HCT116 (cell line): Measurements from ENCODE around the gene MTA3. TPM values are rescaled to one million over a fixed set of nuclear protein-coding genes. Genes with fewer than 3 reads are reported as not detected.

ENCODE experiments used
- ATAC-seq: fragments of 200-7000 bp; cut with Tn5 transposase; 2 replicates; pipeline ENCODE4 v1.9.1; 2020; ENCODE audit warnings: mild to moderate bottlenecking, moderate library complexity
- BruUV-seq: library from RNA; stranded (reverse); fragments of 400-500 nt; replicated peaks from 2 replicates; lab custom pipeline; 2021; lab: Mats Ljungman, UMichigan
- CTCF ChIA-PET: fragments of 300-600 bp; sonication (Branson Sonifier 250); formaldehyde crosslinking; loops from one replicate; lab custom pipeline; 2021; ENCODE audit warnings: antibody characterized with exemption; lab: Charles Lee
- POLR2A ChIA-PET: fragments of 300-600, 350-600 bp; sonication (Branson Sonifier 250); formaldehyde crosslinking; loops from one replicate; lab custom pipeline; 2021; ENCODE audit warnings: antibody characterized with exemption; lab: Charles Lee
- RAD21 ChIA-PET, 2 experiments: fragments of 300-600 bp; sonication (Branson Sonifier 250); formaldehyde crosslinking; loops; one replicate each; lab custom pipeline; 2023; ENCODE audit warnings: low total read pairs in 2 of 2; ENCODE audit not compliant: uncharacterized antibody in 2 of 2, unreplicated experiment in 2 of 2, low non-redundant PET in 1 of 2; lab: Charles Lee
- DNase-seq: peaks from one replicate; pipeline ENCODE4 v3.0.0-alpha.2; 2010; ENCODE audit warnings: low read depth, low spot score
- H2AFZ ChIP-seq: fragments of 200-600 bp; shearing (Covaris generic), sonication (generic); 2 replicates; pipeline ENCODE4 v1.6.1; 2017; ENCODE audit warnings: low read depth, mixed run types, mixed read lengths, antibody characterized with exemption, low read length; ENCODE audit not compliant: poor library complexity, severe bottlenecking
- H3K27ac ChIP-seq: 2 replicates; pipeline ENCODE4 v1.5.1; 2012; ENCODE audit warnings: low read depth, low read length
- H3K27me3 ChIP-seq: fragments of 200-600 bp; sonication (generic); 2 replicates; pipeline ENCODE4 v1.6.1; 2016; ENCODE audit warnings: mixed run types, low read length, mixed read lengths; ENCODE audit not compliant: insufficient read depth
- H3K36me3 ChIP-seq, 2 experiments: fragments of 200-500 bp in 1 of 2; fragments of 200-600 bp in 1 of 2; sonication (Bioruptor generic) in 1 of 2; sonication (generic) in 1 of 2; 2 replicates each; pipeline versions ENCODE4 v1.5.1 to v1.6.1; 2014 to 2016; ENCODE audit warnings: low read length in 2 of 2, inconsistent platforms in 1 of 2, mixed read lengths in 1 of 2, mixed run types in 1 of 2; ENCODE audit not compliant: insufficient read depth in 2 of 2, control insufficient read depth in 1 of 2
- H3K4me1 ChIP-seq, 2 experiments: fragments of 200-600 bp in 1 of 2; sonication (generic) in 1 of 2; 2 replicates each; pipeline versions ENCODE4 v1.5.1 to v1.6.1; 2012 to 2017; ENCODE audit warnings: low read length in 2 of 2, inconsistent platforms in 1 of 2, mild to moderate bottlenecking in 1 of 2, mixed read lengths in 1 of 2, mixed run types in 1 of 2, moderate library complexity in 1 of 2; ENCODE audit not compliant: insufficient read depth in 2 of 2, control insufficient read depth in 1 of 2
- H3K4me2 ChIP-seq: fragments of 200-600 bp; sonication (generic); 2 replicates; pipeline ENCODE4 v1.6.1; 2017; ENCODE audit warnings: mixed run types, low read length, mixed read lengths
- H3K4me3 ChIP-seq, 2 experiments: fragments of 200-600 bp in 1 of 2; sonication (generic) in 1 of 2; replicated peaks in 1 of 2; 2 replicates each; pipeline ENCODE4 v1.5.1; 2011 to 2016; ENCODE audit warnings: low read length in 2 of 2, control low read depth in 1 of 2, low read depth in 1 of 2, mild to moderate bottlenecking in 1 of 2, mixed read lengths in 1 of 2, mixed run types in 1 of 2
- H3K79me2 ChIP-seq: fragments of 200-600 bp; sonication (generic); 2 replicates; pipeline ENCODE4 v1.6.1; 2017; ENCODE audit warnings: mild to moderate bottlenecking, mixed run types, low read length, moderate library complexity, mixed read lengths; ENCODE audit not compliant: insufficient read depth
- H3K9ac ChIP-seq: fragments of 200-600 bp; sonication (generic); 2 replicates; pipeline ENCODE4 v1.6.1; 2016; ENCODE audit warnings: low read length, mixed read lengths
- H3K9me2 ChIP-seq: fragments of 200-600 bp; sonication (generic), shearing (Covaris generic); 2 replicates; pipeline ENCODE4 v1.6.1; 2017; ENCODE audit warnings: mixed run types, mild to moderate bottlenecking, moderate library complexity; ENCODE audit not compliant: insufficient read depth
- H3K9me3 ChIP-seq, 2 experiments: fragments of 200-500 bp in 1 of 2; fragments of 200-600 bp in 1 of 2; sonication (Bioruptor generic) in 1 of 2; sonication (generic) in 1 of 2; 2 replicates each; pipeline ENCODE4 v1.6.1; 2014 to 2017; ENCODE audit warnings: low read length in 2 of 2, mixed read lengths in 2 of 2, inconsistent platforms in 1 of 2, low read depth in 1 of 2, mild to moderate bottlenecking in 1 of 2, mixed run types in 1 of 2, moderate library complexity in 1 of 2; ENCODE audit not compliant: control insufficient read depth in 1 of 2, insufficient read depth in 1 of 2
- H4K20me1 ChIP-seq: fragments of 200-600 bp; sonication (generic), shearing (Covaris generic); 2 replicates; pipeline ENCODE4 v1.6.1; 2017; ENCODE audit warnings: mixed run types, mild to moderate bottlenecking, moderate library complexity; ENCODE audit not compliant: insufficient read depth
- ATF3 ChIP-seq: IDR thresholded peaks from 2 replicates; pipeline ENCODE4 v1.6.1; 2012
- CEBPB ChIP-seq: IDR thresholded peaks from 2 replicates; pipeline ENCODE4 v1.6.1; 2012; ENCODE audit warnings: low read depth
- CTCF ChIP-seq, 3 experiments: fragments of 200-600 bp in 1 of 3; sonication (generic) in 1 of 3; IDR thresholded peaks in 2 of 3; conservative IDR thresholded peaks in 1 of 3; 2 replicates each; pipeline ENCODE4 v1.5.1; 2012 to 2017; ENCODE audit warnings: low read depth in 2 of 3, low read length in 2 of 3, antibody characterized with exemption in 1 of 3, borderline replicate concordance in 1 of 3, control low read depth in 1 of 3, mild to moderate bottlenecking in 1 of 3, mixed read lengths in 1 of 3, mixed run types in 1 of 3, moderate library complexity in 1 of 3; ENCODE audit not compliant: insufficient read depth in 1 of 3
- EGR1 ChIP-seq: IDR thresholded peaks from 2 replicates; pipeline ENCODE4 v1.6.1; 2012; ENCODE audit warnings: low read depth
- ELF1 ChIP-seq: IDR thresholded peaks from 2 replicates; pipeline ENCODE4 v1.6.1; 2012; ENCODE audit warnings: low read depth, borderline replicate concordance
- EZH2 ChIP-seq: fragments of 200-600 bp; sonication (generic); IDR thresholded peaks from 2 replicates; pipeline ENCODE4 v1.6.1; 2017; ENCODE audit warnings: antibody characterized with exemption, mixed run types
- EZH2phosphoT487 ChIP-seq: fragments of 200-600 bp; IDR thresholded peaks from 2 replicates; pipeline ENCODE4 v1.6.1; 2018; ENCODE audit warnings: antibody characterized with exemption, borderline replicate concordance
- FOSL1 ChIP-seq: IDR thresholded peaks from 2 replicates; pipeline ENCODE4 v1.6.1; 2012; ENCODE audit warnings: low read depth
- JUND ChIP-seq: IDR thresholded peaks from 2 replicates; pipeline ENCODE4 v1.6.1; 2012
- MAX ChIP-seq: IDR thresholded peaks from 2 replicates; pipeline ENCODE4 v1.6.1; 2012
- POLR2A ChIP-seq: IDR thresholded peaks from 2 replicates; pipeline ENCODE4 v1.7.0; 2011; ENCODE audit warnings: borderline replicate concordance; ENCODE audit not compliant: insufficient read depth, insufficient read length; ENCODE audit errors: extremely low read depth
- POLR2AphosphoS5 ChIP-seq: IDR thresholded peaks from 2 replicates; pipeline ENCODE4 v1.6.1; 2011; ENCODE audit warnings: mild to moderate bottlenecking, low read depth, low read length, moderate library complexity
- RAD21 ChIP-seq: IDR thresholded peaks from 2 replicates; pipeline ENCODE4 v1.6.1; 2012; ENCODE audit warnings: low read depth, mild to moderate bottlenecking
- REST ChIP-seq: IDR thresholded peaks from 2 replicates; pipeline ENCODE4 v1.6.1; 2012; ENCODE audit warnings: low read depth
- SP1 ChIP-seq: IDR thresholded peaks from 2 replicates; pipeline ENCODE4 v1.6.1; 2012; ENCODE audit warnings: low read depth
- SRF ChIP-seq: IDR thresholded peaks from 2 replicates; pipeline ENCODE4 v1.6.1; 2012; ENCODE audit warnings: low read depth
- TCF7L2 ChIP-seq: IDR thresholded peaks from 2 replicates; pipeline ENCODE4 v1.7.0; 2011; ENCODE audit warnings: borderline replicate concordance, inconsistent platforms; ENCODE audit not compliant: insufficient read depth, insufficient read length; ENCODE audit errors: extremely low read depth
- YY1 ChIP-seq: IDR thresholded peaks from 2 replicates; pipeline ENCODE4 v1.6.1; 2011; ENCODE audit warnings: low read length, low read depth, moderate library complexity, mild to moderate bottlenecking; ENCODE audit not compliant: insufficient replicate concordance; ENCODE audit errors: extremely low read depth
- ZBTB33 ChIP-seq: IDR thresholded peaks from 2 replicates; pipeline ENCODE4 v1.6.1; 2011; ENCODE audit warnings: mild to moderate bottlenecking, low read length, moderate library complexity; ENCODE audit not compliant: insufficient replicate concordance; ENCODE audit errors: extremely low read depth
- ZNF274 ChIP-seq: fragments of 200-500 bp; sonication (Bioruptor generic); IDR thresholded peaks from 2 replicates; pipeline ENCODE4 v1.6.1; 2014; ENCODE audit warnings: mild to moderate bottlenecking, low read depth, low read length, inconsistent platforms
- intact Hi-C: fragments of 100-400 bp; cut with micrococcal nuclease; formaldehyde crosslinking; loops from 2 replicates; pipeline ENCODE4 v1.10.0; 2022
- total RNA-seq: library from RNA; stranded (reverse); gene quantifications from one replicate; pipeline ENCODE4 v1.2.1, GENCODE V29; 2021; ENCODE audit not compliant: unreplicated experiment

The MTA3 gene
- total RNA-seq, 1 experiment from 2014 or later: 46.3 TPM

GRCh38 chr2:42794271-42795046, 226.0 kb downstream of the MTA3 start:
- Histone ChIP-seq H3K4me1 (no peaks in the 10 kb centered on the region), H3K27me3 (no peaks in the 10 kb centered on the region), H2AFZ (no peak overlapping the region), H3K79me2 (no peaks in the 10 kb centered on the region), H3K9ac (no peak overlapping the region), H3K4me3 (no peak overlapping the region), H4K20me1 (no peaks in the 10 kb centered on the region), H3K36me3 (no peaks in the 10 kb centered on the region), H3K4me2 (no peak overlapping the region), H3K9me3 (no peaks in the 10 kb centered on the region), H3K27ac (no peak overlapping the region), H3K9me2 (no peaks in the 10 kb centered on the region)
- POLR2A ChIA-PET: no interaction called here
- RAD21 ChIA-PET: no interaction called here
- intact Hi-C loops: no loop called here
- CTCF ChIA-PET: no interaction called here
- no TSS peak for BruUV-seq
- ATAC-seq (peak; percentile 22; the same call in 1 of the 2 replicates), DNase-seq (no peak)
- TF ChIP-seq ELF1 (no peak), POLR2AphosphoS5 (no peak), EGR1 (no peak), SP1 (no peak), JUND (no peak), REST (no peak), FOSL1 (no peak), ZNF274 (no peak), SRF (no peak), CTCF (IDR thresholded peaks at IDR 0.05 in 2 of 3, conservative IDR thresholded peaks at IDR 0.05 in 1 of 3; ENCODE audit: borderline replicate concordance in 1 of 3, insufficient read depth in 1 of 3, low read depth in 2 of 3, low read length in 2 of 3) (no peak), EZH2phosphoT487 (no peak), POLR2A (no peak), MAX (no peak), EZH2 (no peak), CEBPB (no peak), YY1 (no peak), TCF7L2 (no peak), RAD21 (no peak), ZBTB33 (no peak), ATF3 (no peak)
